Left ventricle myocardium superior (tissue), 1 donor: Measurements from ENCODE around the gene ANO6. TPM values are rescaled to one million over a fixed set of nuclear protein-coding genes. Genes with fewer than 3 reads are reported as not detected.

Source experiments
- ATAC-seq: fragments of 200-7000 bp; cut with Tn5 transposase; one replicate; pipeline ENCODE4 v1.9.1; 2020; ENCODE audit warnings: mild to moderate bottlenecking, moderate library complexity
- DNase-seq: peaks from one replicate; pipeline ENCODE4 v3.0.0-alpha.2; 2020
- intact Hi-C: fragments of 100-400 bp; cut with micrococcal nuclease; formaldehyde crosslinking; loops from one replicate; pipeline ENCODE4 v1.11.0; 2022
- total RNA-seq: library from RNA; stranded (reverse); fragmentation: NEBNext Ultra II Directional; extraction: Animal tissue kit (Norgen Biotek cat#: 25700); gene quantifications from one replicate; pipeline ENCODE4 v1.2.1, GENCODE V29; 2021
- donor health status: DM: no; HTN: yes; CAD: no; lungs with severe emphysema.

Gene ANO6
- total RNA-seq, 1 donor from 2014 or later, result 44.9 TPM

DNA sequence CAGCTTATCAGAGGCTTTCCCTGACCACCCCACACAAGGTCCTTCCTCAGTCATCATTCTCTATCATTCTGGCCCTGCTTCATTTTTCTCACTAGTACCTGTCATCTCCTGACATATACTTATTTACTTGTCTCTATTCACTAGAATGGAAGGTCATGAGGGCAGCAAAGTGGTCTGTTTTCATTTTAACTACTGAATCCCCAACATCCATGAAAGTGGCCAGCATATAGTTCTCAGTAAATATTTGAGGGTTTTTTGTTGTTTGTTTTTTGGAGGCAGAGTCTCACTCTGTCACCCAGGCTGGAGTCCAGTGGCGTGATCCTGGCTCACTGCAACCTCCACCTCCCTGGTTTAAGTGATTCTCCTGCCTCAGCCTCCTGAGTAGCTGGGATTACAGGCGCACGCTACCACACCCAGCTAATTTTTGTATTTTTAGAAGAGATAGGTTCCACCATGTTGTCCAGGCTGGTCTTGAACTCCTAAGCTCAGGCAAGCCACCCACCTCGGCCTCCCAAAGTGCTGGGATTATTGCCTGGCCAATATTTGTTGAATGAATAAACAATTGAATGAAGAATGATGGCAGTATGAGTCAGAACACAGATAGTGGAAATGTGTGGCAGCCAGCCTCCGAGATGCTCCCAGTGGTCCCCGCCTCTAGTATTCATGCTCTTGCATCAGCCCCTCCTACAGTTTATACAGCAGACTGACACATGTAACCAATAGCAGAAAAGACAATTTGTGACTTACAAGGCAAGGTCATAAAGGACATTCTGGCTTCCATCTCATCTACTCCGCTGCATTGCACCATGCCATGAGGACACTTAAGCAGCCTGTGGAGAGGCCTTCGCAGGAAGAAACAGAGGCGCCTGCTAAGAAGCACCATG is 7.0 kb upstream of the ANO6 start:
- ATAC-seq (no peak), DNase-seq (no peak)
- intact Hi-C loops, result no loop called here

DNA sequence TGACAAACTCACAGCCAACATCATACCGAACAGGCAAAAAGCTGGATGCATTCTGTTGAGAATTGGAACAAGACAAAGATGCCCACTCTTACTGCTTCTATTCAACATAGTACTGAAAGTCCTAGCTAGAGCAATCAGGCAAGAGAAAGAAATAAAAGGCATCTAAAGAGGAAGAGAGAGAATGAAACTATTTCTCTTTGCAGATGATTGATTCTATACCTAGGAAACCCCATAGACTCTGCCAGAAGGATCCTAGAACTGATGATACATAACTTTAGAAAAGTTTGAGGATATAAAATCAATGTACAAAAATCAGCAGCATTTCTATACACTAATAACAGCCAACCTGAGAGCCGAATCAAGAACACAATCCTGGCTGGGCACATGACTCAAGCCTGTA is 6.1 kb upstream of the ANO6 start:
- intact Hi-C loops, result no loop called here
- DNase-seq (no peak), ATAC-seq (no peak)

DNA sequence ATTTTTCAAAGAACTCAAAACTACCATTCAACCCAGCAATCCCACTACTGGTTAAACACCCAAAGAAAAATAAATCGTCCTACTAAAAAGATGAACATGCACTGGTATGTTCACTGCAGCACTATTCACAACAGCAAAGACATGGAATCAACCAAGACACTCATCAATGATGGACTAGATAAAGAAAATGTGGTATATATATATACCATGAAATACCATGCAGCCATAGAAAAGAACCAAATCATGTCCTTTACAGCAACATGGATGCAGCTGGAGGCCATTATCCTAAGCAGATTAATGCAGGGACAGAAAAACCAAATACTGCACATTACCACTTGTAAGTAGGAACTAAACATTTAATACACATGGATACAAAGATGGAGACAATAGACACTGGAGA is 3.8 kb upstream of the ANO6 start:
- no peak for ATAC-seq
- no peak for DNase-seq
- intact Hi-C loops, result no loop called here

DNA sequence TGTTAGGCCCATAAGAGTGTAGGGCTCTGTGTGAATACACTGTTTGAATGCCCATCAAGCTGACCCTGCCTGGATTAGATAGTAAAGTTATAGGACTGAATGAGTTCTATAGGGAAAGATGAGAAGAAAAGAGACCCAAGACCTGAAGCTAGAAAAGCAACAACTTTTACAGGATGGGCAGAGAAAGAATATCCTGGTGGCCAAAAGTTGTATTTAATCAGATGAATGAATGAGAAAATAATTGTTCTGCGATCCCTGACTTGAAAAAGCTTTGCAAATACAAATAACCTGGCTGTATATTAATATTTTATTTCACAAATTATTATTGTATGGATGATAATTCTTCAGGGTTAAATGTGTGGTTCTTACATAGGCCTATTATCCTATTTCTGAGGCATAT is 2.8 kb upstream of the ANO6 start:
- intact Hi-C loops, result no loop called here
- ATAC-seq (no peak), DNase-seq (no peak)

DNA sequence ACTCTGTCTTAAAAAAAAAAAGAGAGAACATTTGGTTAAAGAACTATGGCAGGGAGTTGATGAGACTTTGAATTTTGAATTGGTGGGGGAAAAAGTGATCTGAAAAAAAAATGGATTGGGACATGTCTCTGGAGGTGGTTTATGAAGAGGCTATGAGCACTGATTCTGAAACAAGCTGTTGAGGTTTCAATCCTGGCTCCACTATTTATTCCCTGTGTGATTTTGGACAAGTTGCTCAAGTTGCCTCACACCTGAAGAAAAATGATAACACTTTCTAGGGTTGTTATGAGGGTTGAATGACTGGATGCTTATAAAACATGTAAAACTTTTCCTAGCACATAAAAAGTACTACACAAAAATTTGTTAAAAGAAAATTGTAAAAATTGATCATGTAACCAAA is 1.8 kb upstream of the ANO6 start:
- intact Hi-C loops, result no loop called here

DNA sequence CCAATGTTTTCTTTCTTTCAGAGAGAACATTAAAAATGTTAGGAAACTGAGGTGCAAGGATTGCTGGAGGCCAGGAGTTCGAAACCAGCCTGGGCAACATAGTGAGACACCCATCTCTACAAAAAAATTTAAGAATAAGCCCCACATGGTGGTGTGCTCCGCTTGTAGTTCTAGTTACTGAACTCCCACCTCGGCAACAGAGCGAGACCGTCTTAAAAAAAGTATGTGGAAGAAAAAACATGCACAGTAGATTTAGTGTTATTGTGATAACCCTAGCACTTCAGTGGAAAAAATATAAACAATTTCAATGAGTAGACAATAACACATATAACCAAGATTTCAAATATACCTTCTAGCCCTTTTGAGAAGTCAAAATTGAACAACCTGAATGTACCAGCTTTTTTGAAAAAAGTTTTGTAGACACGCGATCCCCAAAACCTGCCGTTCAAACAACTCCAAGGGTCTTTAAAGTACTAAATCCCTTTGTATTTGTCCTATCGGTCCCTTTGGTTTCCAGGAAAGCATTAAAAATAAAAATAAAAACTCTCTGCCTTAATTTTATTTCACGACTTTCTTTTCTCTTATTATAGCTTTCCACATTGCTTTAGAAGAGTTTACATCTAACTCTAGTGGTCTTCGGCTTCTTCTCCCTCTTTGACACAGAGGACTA is 1.0 kb upstream of the ANO6 start:
- ATAC-seq (no peak), DNase-seq (no peak)
- intact Hi-C loops, result no loop called here

More for the DNA sequence above, 1.8 kb upstream of the ANO6 start:
- DNase-seq (no peak), ATAC-seq (no peak)

DNA sequence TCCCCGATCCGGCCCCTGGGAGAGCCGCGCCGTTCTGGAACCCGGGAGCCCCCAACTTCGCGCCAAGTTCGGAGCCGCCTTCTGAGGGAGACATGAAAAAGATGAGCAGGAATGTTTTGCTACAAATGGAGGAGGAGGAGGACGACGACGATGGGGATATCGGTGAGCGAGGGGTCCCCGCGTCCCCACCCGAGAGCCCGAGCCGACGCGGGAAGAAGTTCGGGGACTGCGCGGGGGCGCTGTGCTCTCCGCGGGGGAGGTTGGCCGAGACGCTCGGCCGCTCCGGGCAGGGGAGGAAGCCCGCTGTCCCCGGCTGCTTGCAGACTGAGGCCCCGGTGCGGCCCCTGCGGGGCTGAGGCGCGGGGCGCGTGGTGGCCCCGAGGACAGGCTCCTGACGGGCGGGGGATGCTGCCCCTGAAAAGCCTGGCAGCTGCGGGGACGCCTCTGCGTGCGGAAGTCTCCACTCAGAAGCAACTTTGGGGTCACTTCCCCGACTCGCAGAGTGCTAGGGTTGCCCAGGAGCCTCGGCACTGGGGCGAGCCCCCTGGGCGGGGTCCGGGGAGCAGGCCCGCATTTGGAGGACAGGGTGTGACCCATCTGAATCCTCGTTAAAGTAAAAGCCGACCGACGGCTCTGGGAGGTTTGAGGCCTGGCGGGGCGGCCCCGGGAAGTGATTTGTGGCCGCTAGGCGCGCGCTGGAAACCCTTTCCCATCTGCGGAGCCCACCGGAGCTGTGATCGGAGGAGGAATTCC is 511 bp downstream of the ANO6 start:
- intact Hi-C loops, result no loop called here

DNA sequence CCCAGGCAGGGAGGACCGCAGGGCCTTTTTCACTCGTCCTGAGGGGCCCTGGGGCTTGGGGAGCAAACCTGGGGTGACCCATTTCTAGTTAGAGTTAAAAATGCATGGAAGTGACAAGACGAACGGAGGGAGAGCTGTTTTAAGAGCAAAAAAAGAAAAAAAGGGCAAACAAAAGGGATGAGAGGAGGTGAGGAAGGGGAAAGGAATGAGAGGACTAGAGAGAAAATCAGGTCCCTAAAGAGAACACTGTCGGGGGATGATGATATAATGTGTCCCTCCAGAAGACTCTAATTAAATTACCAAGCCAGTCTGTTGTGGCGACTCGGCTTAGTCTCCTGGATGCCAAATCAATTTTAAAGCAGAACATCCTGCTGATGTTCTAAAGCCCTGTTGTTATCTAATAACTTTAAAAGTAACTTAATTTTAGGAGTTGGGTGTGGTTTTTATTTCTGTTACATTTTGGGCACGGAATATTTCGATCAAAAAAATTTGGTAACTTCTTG is 1.1 kb downstream of the ANO6 start:
- DNase-seq (no peak), ATAC-seq (no peak)
- intact Hi-C loops, result no loop called here

More for the DNA sequence above, 511 bp downstream of the ANO6 start:
- DNase-seq, result peak; percentile 70
- peak; percentile 82 for ATAC-seq

DNA sequence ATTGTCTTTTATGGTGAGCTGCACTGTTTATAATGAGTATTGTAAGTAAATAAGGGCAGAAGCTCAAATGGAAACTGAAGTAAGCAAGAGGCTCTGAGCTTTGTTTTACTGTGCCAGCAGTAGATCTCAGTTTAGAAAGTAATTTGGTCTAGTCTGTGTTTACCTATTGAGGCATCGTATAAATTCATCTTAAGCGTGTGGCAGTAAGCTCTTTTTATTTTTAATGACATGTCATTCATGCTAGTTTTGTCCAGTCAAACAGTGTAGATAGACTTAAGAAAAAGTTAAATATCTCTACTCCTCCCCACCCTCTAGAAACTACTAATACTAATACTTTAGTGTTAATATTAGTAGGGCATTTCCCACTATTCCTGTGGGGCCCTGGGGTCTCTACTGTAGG is 2.0 kb downstream of the ANO6 start:
- DNase-seq (no peak), ATAC-seq (no peak)
- intact Hi-C loops, result no loop called here

DNA sequence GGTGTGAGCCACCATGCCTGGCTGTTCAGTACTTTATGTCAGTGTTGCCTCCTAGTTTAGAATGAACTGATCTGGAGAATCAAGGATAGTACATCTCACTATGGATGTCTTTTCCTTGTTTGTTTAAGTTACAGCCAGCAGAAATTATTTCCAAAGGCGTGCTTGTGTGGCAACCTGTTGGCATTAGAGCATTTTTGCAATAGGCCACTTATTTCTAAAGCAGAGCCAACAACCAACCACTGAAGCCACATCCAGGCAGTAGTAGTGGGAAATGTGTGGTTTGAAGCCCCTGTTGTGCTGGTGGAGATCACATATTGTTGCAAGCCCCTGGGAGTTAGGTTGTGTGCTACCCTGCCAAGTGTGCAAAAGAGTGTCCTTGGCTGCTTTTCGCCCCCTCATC is 3.7 kb downstream of the ANO6 start:
- DNase-seq (no peak), ATAC-seq (no peak)
- intact Hi-C loops, result no loop called here

DNA sequence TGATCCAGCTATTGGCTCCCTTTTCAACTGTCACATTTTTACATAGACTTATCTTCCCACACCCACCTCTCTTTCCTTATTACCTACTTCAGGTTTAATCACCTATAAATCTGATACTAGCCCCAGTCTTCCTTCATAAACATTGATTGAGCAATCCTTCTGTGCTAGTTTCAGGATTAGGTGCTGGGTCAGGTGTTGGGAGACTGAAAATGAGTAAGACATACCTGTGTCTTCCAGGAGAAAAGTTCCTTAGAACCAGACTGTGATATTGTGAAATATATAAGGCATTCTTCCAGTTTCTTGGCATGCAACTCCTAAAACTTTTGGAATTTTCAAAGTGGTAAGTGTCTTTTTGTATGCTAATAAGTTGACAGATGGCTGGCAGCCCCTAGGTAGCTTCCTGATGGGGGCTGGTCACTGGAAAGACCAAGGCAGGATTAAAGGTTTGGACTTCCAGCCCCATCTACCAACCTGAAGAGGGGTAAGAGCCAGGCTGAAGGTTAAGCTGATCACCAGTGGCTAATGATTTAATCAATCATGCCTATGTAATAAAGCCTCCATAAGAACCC is 4.6 kb downstream of the ANO6 start:
- DNase-seq, result no peak
- intact Hi-C loops, result no loop called here
- ATAC-seq, result no peak

DNA sequence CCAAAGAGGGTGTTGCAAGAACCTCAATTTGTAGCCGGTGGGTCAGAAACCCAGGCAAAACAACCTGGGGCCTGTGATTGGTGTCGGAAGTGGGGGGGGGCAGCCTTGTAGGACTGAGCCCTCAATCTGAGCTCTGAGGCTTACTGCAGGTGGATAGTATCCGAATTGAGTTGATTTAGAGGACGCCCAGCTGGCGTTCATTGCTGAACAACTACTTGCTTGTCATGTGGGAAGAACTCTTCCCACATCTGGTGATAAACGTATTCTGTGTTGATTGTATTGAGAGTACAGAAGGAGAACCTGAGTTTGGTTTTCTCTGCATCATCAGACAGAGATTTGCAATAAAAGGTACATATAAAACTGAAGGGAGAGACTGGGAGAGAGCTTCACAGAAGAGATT is 5.1 kb downstream of the ANO6 start:
- ATAC-seq (no peak), DNase-seq (no peak)
- intact Hi-C loops, result no loop called here

DNA sequence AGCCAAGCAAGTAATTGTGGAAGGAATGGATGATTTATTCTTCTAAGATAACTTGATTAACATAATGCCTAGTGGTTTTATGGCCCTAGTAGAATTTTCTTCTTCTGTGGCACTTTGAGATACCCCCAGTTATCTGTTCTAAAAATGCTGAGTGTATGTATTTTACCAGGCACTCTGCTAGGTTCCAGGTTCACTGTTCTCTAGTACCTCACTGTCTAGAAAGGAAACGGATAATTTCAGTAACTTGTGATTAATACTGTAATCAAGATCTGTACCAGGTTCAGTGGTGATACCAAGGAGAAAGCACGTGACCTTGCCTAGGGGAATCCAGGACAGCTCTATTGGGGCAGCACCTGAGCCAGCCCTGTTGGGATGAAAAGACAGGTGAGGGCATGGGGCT is 8.0 kb downstream of the ANO6 start:
- DNase-seq (no peak), ATAC-seq (no peak)
- intact Hi-C loops, result no loop called here

DNA sequence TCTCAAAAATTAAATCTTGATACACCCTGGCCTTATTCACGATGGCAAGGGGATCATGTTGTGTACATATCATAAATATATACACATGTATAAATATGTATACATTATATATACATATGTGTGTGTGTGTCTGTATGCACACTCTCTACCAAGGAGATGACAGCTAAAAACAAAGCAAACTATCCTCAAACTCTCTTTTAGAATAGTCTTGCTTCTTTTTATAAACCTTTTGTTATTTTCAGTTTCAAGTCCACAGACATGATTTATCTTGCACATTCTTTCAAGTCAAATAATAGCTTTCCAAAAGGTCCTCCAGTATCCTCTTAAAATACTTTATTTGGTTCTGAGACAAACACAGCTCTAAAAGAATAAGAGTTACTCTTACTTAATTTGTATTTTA is 8.4 kb downstream of the ANO6 start:
- intact Hi-C loops, result no loop called here
- DNase-seq (no peak), ATAC-seq (no peak)

DNA sequence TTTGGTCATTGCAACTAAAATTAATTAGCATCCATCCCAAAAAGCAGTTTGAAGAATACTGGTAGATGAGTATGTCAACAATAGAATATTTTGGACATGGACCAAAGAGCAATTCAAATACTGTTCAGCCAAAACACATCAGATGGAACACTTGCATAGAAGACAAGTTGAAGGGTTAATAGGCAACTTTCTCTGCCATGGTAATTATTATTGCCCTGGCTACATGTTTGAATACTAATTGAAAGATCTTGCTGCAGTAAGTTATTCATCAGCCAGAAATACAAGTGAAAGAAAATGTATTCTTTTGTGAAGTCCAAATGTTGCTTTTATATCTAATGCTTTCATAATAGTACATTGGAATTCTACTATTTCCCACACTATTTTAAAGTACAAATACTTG is 10.1 kb downstream of the ANO6 start:
- intact Hi-C loops, result no loop called here
- no peak for ATAC-seq
- no peak for DNase-seq

DNA sequence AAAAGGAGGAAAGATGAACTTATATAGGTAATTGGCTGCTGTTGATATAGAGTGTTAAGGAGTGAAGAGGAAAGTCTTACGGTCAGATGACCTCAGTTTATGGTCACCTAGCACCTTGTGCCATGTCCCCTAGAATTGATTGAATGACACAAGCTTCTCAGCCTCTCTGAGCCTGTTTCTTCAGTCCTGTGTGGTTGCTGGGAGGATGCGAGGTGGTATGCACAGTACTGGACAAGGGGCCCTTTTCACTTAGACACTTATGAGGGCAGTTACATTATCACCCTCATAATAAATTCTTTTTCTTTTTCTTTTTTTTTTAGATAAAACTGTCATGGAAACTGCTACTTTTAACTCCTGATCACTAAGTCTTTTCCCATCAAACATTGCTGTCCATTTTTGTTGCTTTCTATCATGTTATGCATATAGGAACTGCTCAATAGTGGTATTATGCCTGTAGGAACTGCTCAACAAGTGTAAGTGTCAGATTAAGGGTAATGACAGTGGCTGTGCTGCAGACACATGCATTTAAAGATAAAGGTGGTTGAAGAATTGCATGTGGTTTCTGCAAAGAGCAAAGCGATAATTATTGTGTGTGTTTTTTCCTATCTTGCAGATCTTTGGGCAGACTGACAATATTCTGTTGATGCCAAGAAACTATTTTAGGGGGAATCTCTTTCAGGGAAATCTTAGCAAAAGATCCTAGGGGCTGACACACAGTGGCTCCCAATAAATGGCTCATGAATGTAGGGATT is 11.6 kb downstream of the ANO6 start:
- no peak for DNase-seq
- no peak for ATAC-seq
- intact Hi-C loops, result no loop called here

DNA sequence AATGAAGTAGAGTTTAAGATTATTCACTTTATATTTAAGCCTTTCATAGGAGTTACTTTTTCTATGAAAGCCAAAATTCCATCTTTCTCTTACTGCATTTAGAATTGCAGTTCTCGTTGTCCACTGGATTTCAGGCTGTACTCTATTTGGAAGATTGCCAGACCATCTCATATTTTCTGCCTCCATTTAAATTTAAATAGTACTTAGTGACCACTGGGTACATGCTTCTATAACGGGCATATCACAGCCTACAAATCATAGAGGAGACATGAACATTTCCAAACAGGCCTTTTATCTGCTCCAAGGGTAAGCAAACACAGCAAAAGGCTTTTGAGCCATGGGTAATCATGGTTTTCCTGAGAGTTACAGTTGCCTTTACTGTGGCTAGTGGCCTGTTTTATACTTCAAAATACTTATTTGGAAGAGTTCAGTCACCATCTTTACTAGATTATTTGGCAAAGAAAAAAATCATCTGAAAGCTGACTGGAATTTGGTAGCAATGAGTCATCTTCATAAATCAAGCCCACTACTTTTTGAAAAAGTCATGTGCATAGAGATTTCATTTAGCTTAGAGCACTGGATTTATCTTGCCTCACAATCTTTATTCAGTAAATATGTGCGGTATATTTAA is 15.7 kb downstream of the ANO6 start:
- ATAC-seq (no peak), DNase-seq (no peak)
- intact Hi-C loops, result no loop called here

DNA sequence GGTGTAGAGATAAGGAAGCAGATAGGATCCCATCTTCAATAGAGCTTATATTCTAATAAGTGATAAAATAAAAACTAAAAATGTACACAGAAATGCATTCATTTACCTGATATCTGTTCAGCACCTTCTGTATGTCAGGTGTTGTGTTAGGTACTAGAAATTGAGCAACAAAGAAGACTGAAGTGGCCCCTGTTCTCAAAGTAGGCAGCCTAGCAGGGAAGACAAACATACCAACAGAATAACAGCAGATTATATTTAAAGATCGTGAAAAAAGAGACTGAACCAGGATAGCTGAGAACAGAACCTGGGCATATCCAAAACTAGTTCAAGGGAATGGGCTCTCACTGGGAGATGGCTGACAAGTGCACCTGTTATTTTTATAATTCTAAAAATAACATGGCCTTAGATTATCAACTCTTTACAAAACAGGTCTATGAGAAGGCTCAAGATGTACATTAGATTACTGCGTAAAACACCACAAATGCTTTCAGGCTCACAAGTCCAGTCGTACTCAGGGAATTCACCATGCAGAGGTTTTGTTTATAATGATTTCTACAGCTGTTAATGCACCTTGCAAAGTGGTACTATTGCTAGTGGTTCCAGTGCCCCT is 16.4 kb downstream of the ANO6 start:
- ATAC-seq (no peak), DNase-seq (no peak)
- intact Hi-C loops, result no loop called here
